Fibroblast of the aortic adventitia (primary cell): ENCODE data around the gene FAM83F. TPM values are rescaled to one million over a fixed set of nuclear protein-coding genes. Genes with fewer than 3 reads are reported as not detected.

Source experiments
- DNase-seq: peaks from one replicate; pipeline ENCODE4 v3.0.0-alpha.2; 2010; ENCODE audit warnings: low read depth
- H3K4me3 ChIP-seq: 2 replicates; pipeline ENCODE4 v1.5.1; 2011; ENCODE audit warnings: low read depth, mild to moderate bottlenecking, control low read depth, low read length, moderate library complexity
- total RNA-seq: library from RNA; depleted of rRNA; stranded (reverse); fragments of >200 nt; gene quantifications from 2 replicates; pipeline ENCODE4 v1.2.3, GENCODE V29; 2012; ENCODE audit warnings: low replicate concordance
- TF ChIP-seq, protein P1 (sequence below): IDR thresholded peaks from 2 replicates; pipeline ENCODE4 v1.5.1; 2011; ENCODE audit warnings: mild to moderate bottlenecking, low read length, control low read depth, inconsistent platforms; ENCODE audit not compliant: insufficient read depth

Gene FAM83F
- total RNA-seq, 1 donor = not detected

DNA sequence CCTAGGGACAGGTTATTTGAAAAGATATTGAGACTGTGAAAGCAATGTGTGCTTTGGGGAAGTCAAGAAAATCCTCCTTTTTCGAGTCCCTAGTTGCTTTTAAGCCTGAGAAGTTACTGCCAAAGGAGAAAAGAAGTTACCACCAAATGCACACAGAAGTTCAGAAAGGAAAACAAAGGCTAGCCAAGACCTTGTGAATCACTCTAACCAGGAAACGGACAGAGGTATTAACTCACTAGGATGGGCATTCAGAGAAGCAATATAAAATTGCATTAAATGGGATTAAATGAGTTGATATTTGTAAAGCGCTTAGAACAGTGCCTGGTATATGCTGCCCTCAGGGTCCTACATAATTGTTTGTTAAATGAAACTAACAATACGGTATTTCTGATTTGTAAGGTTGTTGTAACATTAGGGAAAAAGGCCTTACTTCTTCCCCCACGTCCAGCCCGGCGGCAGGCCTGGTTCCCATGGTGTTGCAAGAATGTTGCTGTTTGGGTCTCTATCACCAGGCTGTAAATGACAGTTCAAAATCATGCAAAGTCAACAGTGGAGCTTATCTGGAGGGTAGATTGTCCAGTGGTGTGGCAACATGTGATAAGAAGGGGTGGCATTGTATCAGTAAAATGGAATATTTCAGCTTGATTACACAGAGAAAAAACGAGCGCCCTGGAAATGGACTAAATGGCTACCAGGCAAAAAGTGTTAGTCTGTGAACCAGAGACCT is 27.5 kb upstream of the FAM83F start:
- H3K4me3 ChIP-seq = no peak overlapping the region
- TF ChIP-seq, protein P1, sequence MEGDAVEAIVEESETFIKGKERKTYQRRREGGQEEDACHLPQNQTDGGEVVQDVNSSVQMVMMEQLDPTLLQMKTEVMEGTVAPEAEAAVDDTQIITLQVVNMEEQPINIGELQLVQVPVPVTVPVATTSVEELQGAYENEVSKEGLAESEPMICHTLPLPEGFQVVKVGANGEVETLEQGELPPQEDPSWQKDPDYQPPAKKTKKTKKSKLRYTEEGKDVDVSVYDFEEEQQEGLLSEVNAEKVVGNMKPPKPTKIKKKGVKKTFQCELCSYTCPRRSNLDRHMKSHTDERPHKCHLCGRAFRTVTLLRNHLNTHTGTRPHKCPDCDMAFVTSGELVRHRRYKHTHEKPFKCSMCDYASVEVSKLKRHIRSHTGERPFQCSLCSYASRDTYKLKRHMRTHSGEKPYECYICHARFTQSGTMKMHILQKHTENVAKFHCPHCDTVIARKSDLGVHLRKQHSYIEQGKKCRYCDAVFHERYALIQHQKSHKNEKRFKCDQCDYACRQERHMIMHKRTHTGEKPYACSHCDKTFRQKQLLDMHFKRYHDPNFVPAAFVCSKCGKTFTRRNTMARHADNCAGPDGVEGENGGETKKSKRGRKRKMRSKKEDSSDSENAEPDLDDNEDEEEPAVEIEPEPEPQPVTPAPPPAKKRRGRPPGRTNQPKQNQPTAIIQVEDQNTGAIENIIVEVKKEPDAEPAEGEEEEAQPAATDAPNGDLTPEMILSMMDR = no peak
- peak; percentile 59 for DNase-seq

DNA sequence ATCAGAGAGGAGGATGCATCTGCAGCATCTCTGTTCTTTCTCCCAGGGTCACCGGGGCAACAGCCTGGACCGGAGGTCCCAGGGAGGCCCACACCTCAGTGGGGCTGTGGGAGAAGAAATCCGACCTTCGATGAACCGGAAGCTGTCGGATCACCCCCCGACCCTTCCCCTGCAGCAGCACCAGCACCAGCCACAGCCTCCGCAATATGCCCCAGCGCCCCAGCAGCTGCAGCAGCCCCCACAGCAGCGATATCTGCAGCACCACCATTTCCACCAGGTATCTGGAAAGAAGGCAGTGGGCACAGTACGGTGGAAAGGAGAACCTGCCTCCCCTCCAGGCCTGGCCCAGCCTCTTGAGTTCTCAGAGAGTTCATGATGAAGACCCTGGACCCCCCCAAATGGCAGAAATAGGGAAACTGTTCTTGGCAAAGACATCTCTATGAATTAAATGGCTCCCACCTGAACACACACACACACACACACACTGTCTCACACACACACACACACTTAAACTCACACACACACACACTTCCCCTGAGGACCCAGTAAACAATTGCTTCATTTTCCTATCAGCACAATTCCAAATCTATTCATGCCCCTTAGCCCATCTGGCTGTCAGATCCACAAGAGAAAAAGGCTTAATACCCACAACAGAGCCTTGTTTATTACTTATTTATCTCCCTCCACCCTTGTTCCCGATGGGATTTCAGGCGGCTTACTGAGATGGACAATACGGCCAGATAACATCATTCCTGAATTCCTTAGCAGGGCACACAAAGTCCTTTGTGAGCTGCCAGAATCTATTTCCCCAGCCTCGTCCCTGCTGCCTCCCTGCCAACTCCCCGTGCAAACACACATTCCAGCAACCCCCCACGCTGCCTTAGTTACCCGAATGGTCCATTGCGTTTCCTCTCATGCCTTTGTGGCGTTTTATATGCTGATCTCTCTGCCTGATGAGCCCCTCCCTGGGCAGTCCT is 26.5 kb upstream of the FAM83F start:
- no peak overlapping the region for H3K4me3 ChIP-seq
- TF ChIP-seq, protein P1 = no peak
- peak; percentile 8 for DNase-seq

DNA sequence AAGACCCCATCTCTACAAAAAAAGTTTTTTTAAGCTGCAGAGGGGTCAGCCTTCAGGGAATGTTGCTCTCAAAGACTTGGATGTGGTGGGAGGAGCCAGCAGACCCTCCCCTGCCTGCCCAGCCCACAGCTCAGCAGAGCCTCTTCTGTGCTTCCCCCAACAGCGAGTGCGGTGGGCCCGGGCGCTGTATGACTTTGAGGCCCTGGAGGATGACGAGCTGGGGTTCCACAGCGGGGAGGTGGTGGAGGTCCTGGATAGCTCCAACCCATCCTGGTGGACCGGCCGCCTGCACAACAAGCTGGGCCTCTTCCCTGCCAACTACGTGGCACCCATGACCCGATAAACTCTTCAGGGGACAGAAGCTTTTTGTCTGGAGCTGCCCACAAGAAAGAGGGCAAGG is 24.0 kb upstream of the FAM83F start:
- no peak for DNase-seq
- TF ChIP-seq, protein P1 = no peak

DNA sequence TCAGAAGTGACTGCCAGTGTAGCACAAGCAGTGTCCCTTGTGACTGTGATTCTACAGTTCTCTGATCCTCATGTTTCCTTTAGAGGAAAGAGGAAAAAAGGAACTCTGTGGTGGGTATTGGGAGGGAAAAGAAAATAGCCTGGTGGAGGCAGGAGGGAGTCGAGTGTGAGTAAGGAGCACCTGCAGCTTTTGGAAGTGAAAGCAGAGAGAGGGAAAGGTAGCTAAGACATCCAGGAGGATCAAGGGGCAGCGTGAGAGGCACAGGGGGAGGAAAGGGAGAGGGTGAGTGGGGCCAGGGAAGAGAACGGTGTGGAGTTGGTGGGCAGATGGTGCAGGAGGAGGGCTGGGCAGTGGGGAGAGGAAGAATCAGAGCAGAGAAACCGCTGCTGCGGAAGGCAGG is 22.1 kb upstream of the FAM83F start:
- TF ChIP-seq, protein P1 = no peak
- no peak for DNase-seq
- no peak overlapping the region for H3K4me3 ChIP-seq

More for the DNA sequence above, 24.0 kb upstream of the FAM83F start:
- H3K4me3 ChIP-seq = no peak overlapping the region

DNA sequence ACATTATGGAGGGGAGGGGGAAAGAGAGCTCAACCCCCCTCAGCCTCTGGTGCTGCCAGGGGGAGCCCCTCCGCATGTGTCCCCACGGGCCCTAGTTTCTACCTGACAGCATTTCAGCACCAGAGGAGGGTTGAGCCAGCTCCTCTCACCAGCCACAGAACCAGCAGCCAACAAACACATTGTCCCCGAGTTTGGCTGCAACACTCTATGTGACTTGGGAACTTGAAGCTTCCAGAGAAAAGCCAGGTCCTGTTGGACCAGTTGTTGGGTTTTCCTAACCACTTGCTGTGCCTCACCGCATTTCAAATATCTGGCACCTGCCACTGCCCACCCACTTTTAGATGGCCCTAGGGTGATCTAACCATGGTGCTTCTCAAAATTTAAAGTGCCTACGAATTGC is 21.1 kb upstream of the FAM83F start:
- no peak for DNase-seq
- H3K4me3 ChIP-seq = no peak overlapping the region
- TF ChIP-seq, protein P1 = no peak

DNA sequence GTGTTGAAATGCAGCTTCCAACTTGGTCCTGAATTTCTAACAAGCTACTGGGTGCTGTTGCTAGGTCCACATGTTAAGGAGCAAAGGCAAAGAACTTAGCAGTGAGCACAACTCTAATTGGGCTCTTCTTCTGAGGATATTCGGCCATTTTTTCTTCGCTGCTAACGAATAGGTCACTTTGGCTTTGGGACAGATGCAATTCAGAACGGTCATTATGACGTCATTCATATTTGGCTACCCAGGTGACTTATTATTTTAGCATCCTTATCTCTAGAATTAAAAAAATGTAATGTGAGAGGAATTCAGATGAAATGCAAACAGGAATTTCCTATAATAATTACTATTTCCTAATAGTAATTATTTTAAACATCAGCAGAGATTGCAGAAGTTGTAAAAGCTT is 20.7 kb upstream of the FAM83F start:
- TF ChIP-seq, protein P1 = no peak
- H3K4me3 ChIP-seq = no peak overlapping the region
- DNase-seq = no peak
